ENCODE data around the gene KRT6B.

DNA sequence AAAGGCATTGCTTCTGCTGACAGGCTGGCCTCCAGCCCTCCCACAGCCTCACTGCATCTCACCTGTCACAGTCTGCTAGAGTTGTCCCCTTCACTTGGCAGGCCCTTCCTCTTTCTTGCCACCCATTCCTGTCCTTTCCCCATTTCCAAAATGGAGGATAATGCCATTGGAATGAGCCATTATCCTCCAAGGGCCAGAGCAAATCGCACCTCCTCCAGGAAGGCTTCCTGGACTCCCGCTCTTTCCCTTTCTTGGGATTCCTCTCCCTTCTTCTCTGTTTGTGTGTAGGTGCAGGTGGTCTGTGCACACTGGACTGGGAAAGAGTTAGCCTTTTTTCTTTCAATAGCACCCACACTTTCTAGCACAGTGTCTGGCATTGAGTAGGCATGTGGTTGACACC lies 49.6 kb downstream of the KRT6B start:
- TF ChIP-seq, protein P1, sequence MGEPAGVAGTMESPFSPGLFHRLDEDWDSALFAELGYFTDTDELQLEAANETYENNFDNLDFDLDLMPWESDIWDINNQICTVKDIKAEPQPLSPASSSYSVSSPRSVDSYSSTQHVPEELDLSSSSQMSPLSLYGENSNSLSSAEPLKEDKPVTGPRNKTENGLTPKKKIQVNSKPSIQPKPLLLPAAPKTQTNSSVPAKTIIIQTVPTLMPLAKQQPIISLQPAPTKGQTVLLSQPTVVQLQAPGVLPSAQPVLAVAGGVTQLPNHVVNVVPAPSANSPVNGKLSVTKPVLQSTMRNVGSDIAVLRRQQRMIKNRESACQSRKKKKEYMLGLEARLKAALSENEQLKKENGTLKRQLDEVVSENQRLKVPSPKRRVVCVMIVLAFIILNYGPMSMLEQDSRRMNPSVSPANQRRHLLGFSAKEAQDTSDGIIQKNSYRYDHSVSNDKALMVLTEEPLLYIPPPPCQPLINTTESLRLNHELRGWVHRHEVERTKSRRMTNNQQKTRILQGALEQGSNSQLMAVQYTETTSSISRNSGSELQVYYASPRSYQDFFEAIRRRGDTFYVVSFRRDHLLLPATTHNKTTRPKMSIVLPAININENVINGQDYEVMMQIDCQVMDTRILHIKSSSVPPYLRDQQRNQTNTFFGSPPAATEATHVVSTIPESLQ (CRISPR knock-in tag; IDR thresholded peaks at IDR 0.05) = no peak
- no peak for TF ChIP-seq SMARCA4 (IDR thresholded peaks at IDR 0.05)
- no peak for TF ChIP-seq L3MBTL2 (IDR thresholded peaks at IDR 0.05)
